ENCODE results near the gene GPM6B. TPM values are rescaled to one million over a fixed set of nuclear protein-coding genes. Genes with fewer than 3 reads are reported as not detected.

Gene GPM6B
- total RNA-seq, 1 donor, result 10.4 TPM

GRCh38 chrX:13754765-13755164, 62.1 kb downstream of the GPM6B start:
- H3K4me3 ChIP-seq (ENCODE audit: low read depth, low read length), result no peak overlapping the region
- DNase-seq (ENCODE audit: low read depth), result no peak
- TF ChIP-seq, protein P1, sequence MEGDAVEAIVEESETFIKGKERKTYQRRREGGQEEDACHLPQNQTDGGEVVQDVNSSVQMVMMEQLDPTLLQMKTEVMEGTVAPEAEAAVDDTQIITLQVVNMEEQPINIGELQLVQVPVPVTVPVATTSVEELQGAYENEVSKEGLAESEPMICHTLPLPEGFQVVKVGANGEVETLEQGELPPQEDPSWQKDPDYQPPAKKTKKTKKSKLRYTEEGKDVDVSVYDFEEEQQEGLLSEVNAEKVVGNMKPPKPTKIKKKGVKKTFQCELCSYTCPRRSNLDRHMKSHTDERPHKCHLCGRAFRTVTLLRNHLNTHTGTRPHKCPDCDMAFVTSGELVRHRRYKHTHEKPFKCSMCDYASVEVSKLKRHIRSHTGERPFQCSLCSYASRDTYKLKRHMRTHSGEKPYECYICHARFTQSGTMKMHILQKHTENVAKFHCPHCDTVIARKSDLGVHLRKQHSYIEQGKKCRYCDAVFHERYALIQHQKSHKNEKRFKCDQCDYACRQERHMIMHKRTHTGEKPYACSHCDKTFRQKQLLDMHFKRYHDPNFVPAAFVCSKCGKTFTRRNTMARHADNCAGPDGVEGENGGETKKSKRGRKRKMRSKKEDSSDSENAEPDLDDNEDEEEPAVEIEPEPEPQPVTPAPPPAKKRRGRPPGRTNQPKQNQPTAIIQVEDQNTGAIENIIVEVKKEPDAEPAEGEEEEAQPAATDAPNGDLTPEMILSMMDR (IDR thresholded peaks at IDR 0.05; ENCODE audit: insufficient read depth, low read length), result no peak

- TF ChIP-seq, protein P1 (IDR thresholded peaks at IDR 0.05; ENCODE audit: insufficient read depth, low read length), result no peak
- no peak overlapping the region for H3K4me3 ChIP-seq (ENCODE audit: low read depth, low read length)
- DNase-seq (ENCODE audit: low read depth), result no peak
Observed at GRCh38 chrX:13752646-13753045, 64.2 kb downstream of the GPM6B start.

DNA sequence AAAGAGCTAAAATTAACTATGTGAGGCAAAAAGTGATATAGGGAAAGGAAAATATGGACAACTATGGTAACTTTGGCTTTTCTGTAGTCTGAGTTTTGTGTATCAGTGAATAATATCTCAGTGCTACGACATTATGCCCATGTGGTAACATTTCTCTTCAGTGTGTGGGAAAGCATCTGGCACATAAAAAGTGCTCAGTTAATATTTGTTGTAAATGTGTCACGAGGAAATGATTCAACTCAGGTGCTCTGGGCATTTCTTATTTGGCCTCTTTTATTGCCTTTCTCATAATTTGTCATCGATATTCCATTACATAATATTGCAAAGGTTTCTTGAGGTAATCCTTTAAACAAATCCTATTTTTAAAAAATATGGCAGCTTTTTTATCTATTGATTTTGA, 64.8 kb downstream of the GPM6B start:
- no peak for DNase-seq (ENCODE audit: low read depth)
- no peak overlapping the region for H3K4me3 ChIP-seq (ENCODE audit: low read depth, low read length)
- TF ChIP-seq, protein P1 (IDR thresholded peaks at IDR 0.05; ENCODE audit: insufficient read depth, low read length), result no peak

DNA sequence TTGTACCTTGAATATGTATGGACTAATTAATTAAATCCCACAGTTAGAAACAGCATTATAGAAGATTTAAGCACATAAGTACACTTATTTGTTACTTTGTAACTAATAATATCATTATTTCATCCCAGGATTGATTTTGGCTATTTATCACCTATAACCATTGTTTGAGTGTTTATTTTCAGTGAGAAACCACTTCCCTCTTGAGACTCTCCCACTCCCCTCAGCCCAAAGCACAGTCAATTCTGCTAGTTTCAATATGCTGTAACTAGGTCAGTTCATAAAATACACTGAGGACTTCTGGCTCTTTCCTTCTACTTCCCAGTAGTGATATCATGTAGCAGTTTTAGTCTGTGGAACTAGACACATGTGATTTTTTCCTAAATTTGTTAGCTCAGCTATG, 66.1 kb downstream of the GPM6B start:
- DNase-seq (ENCODE audit: low read depth), result no peak
- TF ChIP-seq, protein P1 (IDR thresholded peaks at IDR 0.05; ENCODE audit: insufficient read depth, low read length), result no peak
- H3K4me3 ChIP-seq (ENCODE audit: low read depth, low read length), result no peak overlapping the region

GRCh38 chrX:13750204-13750603, 66.7 kb downstream of the GPM6B start:
- TF ChIP-seq, protein P1 (IDR thresholded peaks at IDR 0.05; ENCODE audit: insufficient read depth, low read length), result peak; percentile 67
- no peak overlapping the region for H3K4me3 ChIP-seq (ENCODE audit: low read depth, low read length)
- peak; percentile 58 for DNase-seq (ENCODE audit: low read depth)

DNA sequence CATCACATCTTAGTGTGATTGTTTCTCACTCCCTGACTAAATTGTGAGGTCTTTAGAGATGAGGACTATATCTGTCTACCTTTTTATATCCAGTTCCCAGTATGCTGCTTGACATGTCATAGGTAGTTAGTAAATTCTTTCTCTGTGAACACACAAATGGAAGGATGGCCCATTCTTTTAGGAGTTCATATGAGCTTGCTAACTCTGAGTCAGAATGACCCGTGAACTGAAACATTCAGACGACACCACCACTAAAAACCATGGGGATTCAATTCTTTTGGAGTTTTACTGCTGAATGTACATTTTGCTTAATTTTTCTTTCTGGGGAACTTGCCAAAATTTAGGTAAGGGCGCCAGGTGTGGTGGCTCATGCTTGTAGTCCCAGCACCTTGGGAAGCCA, 68.4 kb downstream of the GPM6B start:
- DNase-seq (ENCODE audit: low read depth), result no peak
- no peak overlapping the region for H3K4me3 ChIP-seq (ENCODE audit: low read depth, low read length)
- TF ChIP-seq, protein P1 (IDR thresholded peaks at IDR 0.05; ENCODE audit: insufficient read depth, low read length), result no peak

GRCh38 chrX:13747836-13748235, 69.1 kb downstream of the GPM6B start:
- H3K4me3 ChIP-seq (ENCODE audit: low read depth, low read length), result no peak overlapping the region
- TF ChIP-seq, protein P1 (IDR thresholded peaks at IDR 0.05; ENCODE audit: insufficient read depth, low read length), result peak; percentile 71
- peak; percentile 87 for DNase-seq (ENCODE audit: low read depth)

Data from fibroblast of the aortic adventitia (primary cell).